Esophagus squamous epithelium (tissue), 5 donors: ENCODE results near the gene ACYP1. TPM values are rescaled to one million over a fixed set of nuclear protein-coding genes. Genes with fewer than 3 reads are reported as not detected.
A peak's percentile ranks its signal among the peaks of the same experiment; 100 is the strongest.

Source experiments
- DNase-seq: peaks from one replicate; lab custom pipeline; 2025; lab: John Stamatoyannopoulos, UW
- H3K27ac ChIP-seq, 4 donors: fragments of 200-600 bp; sonication (generic); one replicate each; pipeline ENCODE4 v1.5.1; 2016 to 2019; ENCODE audit warnings: mild to moderate bottlenecking in 1 of 4
- H3K27me3 ChIP-seq, 4 donors: fragments of 200-600 bp; sonication (generic); 1 replicate in 3 of 4; 2 replicates in 1 of 4; pipeline versions ENCODE4 v1.5.1 to v1.6.0; 2017 to 2021; ENCODE audit warnings: antibody characterized with exemption in 1 of 4
- H3K36me3 ChIP-seq, 3 donors: fragments of 200-600 bp; sonication (generic); one replicate each; pipeline ENCODE4 v1.5.1; 2016 to 2019
- H3K4me1 ChIP-seq, 3 donors: fragments of 200-600 bp; sonication (generic); one replicate each; pipeline ENCODE4 v1.5.1; 2017 to 2019
- H3K4me3 ChIP-seq, 4 donors: fragments of 200-600 bp; sonication (generic); 1 replicate in 3 of 4; 2 replicates in 1 of 4; pipeline ENCODE4 v1.5.1; 2016 to 2019; ENCODE audit warnings: mild to moderate bottlenecking in 2 of 4, moderate library complexity in 1 of 4
- H3K9me3 ChIP-seq, 3 donors: fragments of 200-600 bp; sonication (generic); one replicate each; pipeline ENCODE4 v1.5.1; 2016 to 2019
- POLR2A ChIP-seq, 4 donors: fragments of 450-650 bp; IDR thresholded peaks; one replicate each; pipeline ENCODE4 v1.6.1; 2017; ENCODE audit warnings: antibody characterized with exemption in 4 of 4, mild to moderate bottlenecking in 4 of 4, moderate library complexity in 3 of 4
- WGBS, 2 donors: methylation state at CpG; one replicate each; pipeline ENCODE4 v1.1.5; 2018; 5-methylcytosine and 5-hydroxymethylcytosine counted together
- intact Hi-C: fragments of 100-400 bp; cut with DNase I; formaldehyde crosslinking; loops from one replicate; pipeline ENCODE4 v1.15.0; 2022
- total RNA-seq, 4 donors: library from RNA; depleted of rRNA; stranded (reverse); fragments of >200 nt; gene quantifications; one replicate each; pipeline ENCODE4 v1.1.0, GENCODE V29; 2016
- TF ChIP-seq, protein P1 (sequence below), 6 experiments: fragments of 450-650 bp in 4 of 6; fragments of 200-600 bp in 2 of 6; sonication (generic) in 2 of 6; IDR thresholded peaks; one replicate each; pipeline ENCODE4 v1.5.1; 2016 to 2019; ENCODE audit warnings: antibody characterized with exemption in 6 of 6, mild to moderate bottlenecking in 4 of 6, moderate library complexity in 4 of 6
- donor health status: DM: yes; HTN: yes; CAD: no.

Gene ACYP1
- total RNA-seq, 4 donors from 2014 or later: 11.0 to 28.0 (median 15.4) TPM

DNA sequence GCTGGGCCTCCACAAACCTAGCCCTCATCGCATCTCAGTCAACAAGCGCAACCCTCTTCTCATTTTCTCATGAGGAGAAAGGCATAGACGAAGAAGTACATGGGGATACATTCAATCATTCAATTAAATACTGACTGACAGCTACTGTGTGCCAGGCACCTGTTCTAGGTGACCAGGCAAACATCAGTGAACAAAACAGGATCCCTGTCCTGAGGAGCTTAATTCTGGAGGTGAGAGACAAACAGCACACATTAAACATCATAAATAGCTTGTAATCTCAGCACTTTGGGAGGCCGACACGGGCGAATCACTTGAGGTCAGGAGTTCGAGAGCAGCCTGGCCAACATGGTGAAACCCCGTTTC lies 362 bp upstream of the ACYP1 start:
- Histone ChIP-seq H3K27me3 (no peaks in the 10 kb centered on the region), H3K4me1 (peaks cover 18 to 46% (median 19%) of the 10 kb centered on the region in 3 donors), H3K4me3 (peak overlapping the region; percentile 81 to 87 (median 84)), H3K27ac (peak overlapping the region; percentile 86 to 92 (median 90)), H3K36me3 (peaks cover 0 to 18% (median 0%) of the 10 kb centered on the region in 3 donors), H3K9me3 (no peaks in the 10 kb centered on the region)
- DNase-seq: no peak
- TF ChIP-seq, protein P1, sequence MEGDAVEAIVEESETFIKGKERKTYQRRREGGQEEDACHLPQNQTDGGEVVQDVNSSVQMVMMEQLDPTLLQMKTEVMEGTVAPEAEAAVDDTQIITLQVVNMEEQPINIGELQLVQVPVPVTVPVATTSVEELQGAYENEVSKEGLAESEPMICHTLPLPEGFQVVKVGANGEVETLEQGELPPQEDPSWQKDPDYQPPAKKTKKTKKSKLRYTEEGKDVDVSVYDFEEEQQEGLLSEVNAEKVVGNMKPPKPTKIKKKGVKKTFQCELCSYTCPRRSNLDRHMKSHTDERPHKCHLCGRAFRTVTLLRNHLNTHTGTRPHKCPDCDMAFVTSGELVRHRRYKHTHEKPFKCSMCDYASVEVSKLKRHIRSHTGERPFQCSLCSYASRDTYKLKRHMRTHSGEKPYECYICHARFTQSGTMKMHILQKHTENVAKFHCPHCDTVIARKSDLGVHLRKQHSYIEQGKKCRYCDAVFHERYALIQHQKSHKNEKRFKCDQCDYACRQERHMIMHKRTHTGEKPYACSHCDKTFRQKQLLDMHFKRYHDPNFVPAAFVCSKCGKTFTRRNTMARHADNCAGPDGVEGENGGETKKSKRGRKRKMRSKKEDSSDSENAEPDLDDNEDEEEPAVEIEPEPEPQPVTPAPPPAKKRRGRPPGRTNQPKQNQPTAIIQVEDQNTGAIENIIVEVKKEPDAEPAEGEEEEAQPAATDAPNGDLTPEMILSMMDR (IDR thresholded peaks at IDR 0.05): no peak
- no peak for TF ChIP-seq POLR2A (IDR thresholded peaks at IDR 0.05)
- intact Hi-C loops: no loop called here
- 61 to 92% methylated on average over 5 to 7 of the region's 8 CpGs for WGBS, 2 donors

DNA sequence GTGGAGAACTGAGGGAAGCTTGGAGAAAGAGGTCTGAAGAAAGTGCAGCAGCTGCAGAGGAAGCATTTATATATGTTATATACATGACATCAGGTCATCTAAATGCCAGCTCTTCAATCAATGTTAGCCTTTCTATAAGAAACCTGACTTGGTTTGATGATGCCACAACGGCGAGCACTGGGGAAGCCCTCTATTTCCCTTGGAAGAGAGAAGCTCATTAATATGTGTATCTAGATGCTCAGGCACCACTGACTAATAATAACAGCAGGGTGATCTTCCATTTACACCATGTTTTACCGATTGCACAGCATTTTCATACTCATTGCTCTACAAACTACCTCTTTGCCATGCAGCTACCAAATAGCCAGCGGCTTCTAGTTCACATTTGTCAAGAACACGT lies 811 bp downstream of the ACYP1 start:
- intact Hi-C loops: no loop called here
- peaks cover 14 to 34% (median 15%) of the 10 kb centered on the region in 3 donors for H3K4me1 ChIP-seq
- peak overlapping the region; percentile 81 to 87 (median 84) for H3K4me3 ChIP-seq
- WGBS, 2 donors: 3 to 13% methylated on average over 5 of the region's 5 CpGs
- H3K27ac ChIP-seq: peak overlapping the region; percentile 86 to 92 (median 90)
- no peak for DNase-seq
- TF ChIP-seq, protein P1 (IDR thresholded peaks at IDR 0.05): no peak
- no peak for TF ChIP-seq POLR2A (IDR thresholded peaks at IDR 0.05)
- H3K36me3 ChIP-seq: peaks cover 0 to 18% (median 0%) of the 10 kb centered on the region in 3 donors
- H3K9me3 ChIP-seq: no peaks in the 10 kb centered on the region
- no peaks in the 10 kb centered on the region for H3K27me3 ChIP-seq

DNA sequence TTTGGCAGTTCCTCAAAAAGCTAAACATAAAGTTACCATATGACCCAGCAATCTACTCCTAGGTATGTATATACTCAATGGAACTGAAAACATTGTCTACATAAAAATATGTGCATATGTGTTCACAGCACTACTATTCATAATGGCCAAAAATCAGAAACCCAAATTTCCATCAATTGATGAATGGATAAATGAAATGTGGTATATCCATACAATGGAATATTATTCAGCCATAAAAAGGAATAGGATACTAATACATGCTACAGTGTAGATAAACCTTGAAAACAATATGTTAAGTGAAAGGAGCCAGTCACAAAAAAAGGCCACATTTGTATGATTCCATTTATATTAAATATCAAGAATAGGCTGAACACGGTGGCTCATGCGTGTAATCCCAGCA lies 3.4 kb downstream of the ACYP1 start:
- H3K4me1 ChIP-seq: peaks cover 9 to 20% (median 12%) of the 10 kb centered on the region in 3 donors
- no peak overlapping the region for H3K4me3 ChIP-seq
- H3K9me3 ChIP-seq: no peaks in the 10 kb centered on the region
- no peak for DNase-seq
- TF ChIP-seq, protein P1 (IDR thresholded peaks at IDR 0.05): no peak
- no peak for TF ChIP-seq POLR2A (IDR thresholded peaks at IDR 0.05)
- intact Hi-C loops: no loop called here
- H3K27ac ChIP-seq: no peak overlapping the region
- H3K27me3 ChIP-seq: no peaks in the 10 kb centered on the region
- peaks cover 0 to 18% (median 0%) of the 10 kb centered on the region in 3 donors for H3K36me3 ChIP-seq
- WGBS, 2 donors: 70 to 98% methylated on average over 2 of the region's 2 CpGs

DNA sequence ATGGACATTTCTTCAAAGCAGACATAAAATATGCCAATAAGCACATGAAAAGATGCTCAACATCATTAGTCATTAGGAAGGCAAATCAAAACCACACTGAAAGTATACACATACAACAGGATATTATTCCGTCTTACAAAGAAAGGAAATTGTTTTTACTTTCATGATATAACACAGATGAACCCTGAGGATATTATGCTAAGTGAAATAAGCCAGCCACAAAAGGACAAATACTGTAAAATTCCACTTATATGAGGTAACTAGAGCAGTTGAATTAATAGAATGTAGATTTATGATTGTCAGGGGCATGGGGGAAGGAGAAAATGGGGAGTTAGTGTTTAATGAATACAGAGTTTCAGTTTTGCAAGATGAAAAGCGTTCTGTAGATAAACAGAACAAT lies 4.2 kb downstream of the ACYP1 start:
- 61 to 66% methylated on average over 2 of the region's 2 CpGs for WGBS, 2 donors
- peaks cover 0 to 18% (median 0%) of the 10 kb centered on the region in 3 donors for H3K36me3 ChIP-seq
- no peaks in the 10 kb centered on the region for H3K9me3 ChIP-seq
- TF ChIP-seq, protein P1 (IDR thresholded peaks at IDR 0.05): no peak
- no peak for TF ChIP-seq POLR2A (IDR thresholded peaks at IDR 0.05)
- H3K27me3 ChIP-seq: no peaks in the 10 kb centered on the region
- H3K4me3 ChIP-seq: no peak overlapping the region
- H3K4me1 ChIP-seq: peaks cover 9 to 18% (median 12%) of the 10 kb centered on the region in 3 donors
- DNase-seq: no peak
- H3K27ac ChIP-seq: no peak overlapping the region
- intact Hi-C loops: no loop called here

DNA sequence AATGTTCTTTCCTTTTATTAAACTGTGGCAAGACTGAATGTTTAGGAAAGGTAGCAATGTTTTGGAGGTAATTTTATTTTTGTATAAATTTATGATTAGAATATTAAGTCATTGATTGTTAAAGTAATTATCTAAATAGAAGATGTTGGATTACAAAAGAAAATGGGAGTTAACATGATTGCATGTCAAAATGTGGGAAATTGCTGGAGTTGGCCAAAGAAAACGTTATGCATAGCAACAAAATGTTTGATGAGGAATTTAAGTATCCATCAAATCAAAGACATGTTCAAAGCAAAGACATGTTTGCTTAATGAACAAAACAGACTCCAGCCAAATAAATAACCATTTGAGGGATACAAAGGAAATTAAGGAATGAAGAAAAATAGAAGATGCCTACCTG lies 9.4 kb downstream of the ACYP1 start:
- 11 to 54% methylated on average over 1 of the region's 1 CpG for WGBS, 2 donors
- no peaks in the 10 kb centered on the region for H3K36me3 ChIP-seq
- no peaks in the 10 kb centered on the region for H3K9me3 ChIP-seq
- DNase-seq: no peak
- H3K27me3 ChIP-seq: no peaks in the 10 kb centered on the region
- peaks cover 0 to 37% (median 16%) of the 10 kb centered on the region in 3 donors for H3K4me1 ChIP-seq
- no peak overlapping the region for H3K27ac ChIP-seq
- TF ChIP-seq POLR2A (IDR thresholded peaks at IDR 0.05): no peak
- TF ChIP-seq, protein P1 (IDR thresholded peaks at IDR 0.05): no peak
- no peak overlapping the region for H3K4me3 ChIP-seq
- intact Hi-C loops: no loop called here
